Central memory CD4-positive, alpha-beta T cell (primary cell): ENCODE results near the gene L3MBTL4.
"Not testable (repeated sequence)": the region's sequence is repeated elsewhere in the genome, so short reads cannot be mapped to it uniquely, and the experiment has no call there.

ENCODE experiments used
- DNase-seq: peaks from one replicate; pipeline ENCODE4 v3.0.0; 2022
- total RNA-seq, 3 experiments: gene quantifications; one replicate each; lab custom pipeline; 2026; lab: John Stamatoyannopoulos, UW

Gene L3MBTL4
- total RNA-seq: 0 to 0.05 (median 0.04) reads per million in 3 experiments

- DNase-seq: no peak
These were observed at the start of gene L3MBTL4 for GRCh38 chr18:6414723-6415417. Gene L3MBTL4, minus strand, starts transcription at chr18:6414911. Its CDS starts 103,286 bp downstream, at chr18:6311625.

- DNase-seq: no peak
These were observed 37.5 kb upstream of the L3MBTL4 start for GRCh38 chr18:6452194-6452593.

- DNase-seq: no peak
These were observed 34.5 kb upstream of the L3MBTL4 start for GRCh38 chr18:6449213-6449612.

- no peak for DNase-seq
These were observed 29.9 kb upstream of the L3MBTL4 start for GRCh38 chr18:6444466-6445228.

GRCh38 chr18:6441200-6441599, 26.5 kb upstream of the L3MBTL4 start:
- DNase-seq: no peak

GRCh38 chr18:6437937-6438818, 23.5 kb upstream of the L3MBTL4 start:
- no peak for DNase-seq

GRCh38 chr18:6435731-6436130, 21.0 kb upstream of the L3MBTL4 start:
- no peak for DNase-seq

GRCh38 chr18:6434987-6435709, 20.4 kb upstream of the L3MBTL4 start:
- DNase-seq: no peak

GRCh38 chr18:6434481-6434880, 19.8 kb upstream of the L3MBTL4 start:
- no peak for DNase-seq

GRCh38 chr18:6431659-6432318, 17.1 kb upstream of the L3MBTL4 start:
- DNase-seq: no peak

GRCh38 chr18:6428851-6429395, 14.2 kb upstream of the L3MBTL4 start:
- DNase-seq: no peak

GRCh38 chr18:6427286-6427685, 12.6 kb upstream of the L3MBTL4 start:
- DNase-seq: no peak

- no peak for DNase-seq
These were observed 8.6 kb upstream of the L3MBTL4 start for GRCh38 chr18:6423289-6423688.

GRCh38 chr18:6414118-6414722, 491 bp downstream of the L3MBTL4 start:
- DNase-seq: no peak

GRCh38 chr18:6413579-6414117, 1.1 kb downstream of the L3MBTL4 start:
- DNase-seq: no peak

GRCh38 chr18:6412933-6413472, 1.7 kb downstream of the L3MBTL4 start:
- DNase-seq: no peak

GRCh38 chr18:6411382-6411781, 3.3 kb downstream of the L3MBTL4 start:
- no peak for DNase-seq

- no peak for DNase-seq
These were observed 4.8 kb downstream of the L3MBTL4 start for GRCh38 chr18:6409933-6410332.

- DNase-seq: not testable (repeated sequence)
These were observed 6.2 kb downstream of the L3MBTL4 start for GRCh38 chr18:6408543-6408942.

- DNase-seq: no peak
These were observed 7.7 kb downstream of the L3MBTL4 start for GRCh38 chr18:6406910-6407470.
